EH (cell line): Measurements from ENCODE around the gene CAVIN2.
"Not testable (repeated sequence)": the region's sequence is repeated elsewhere in the genome, so short reads cannot be mapped to it uniquely, and the experiment has no call there.

Experiments used
- DNase-seq: peaks from one replicate; pipeline ENCODE4 v3.0.0-alpha.2; 2015; ENCODE audit warnings: low read depth

CAVIN2 gene

DNA sequence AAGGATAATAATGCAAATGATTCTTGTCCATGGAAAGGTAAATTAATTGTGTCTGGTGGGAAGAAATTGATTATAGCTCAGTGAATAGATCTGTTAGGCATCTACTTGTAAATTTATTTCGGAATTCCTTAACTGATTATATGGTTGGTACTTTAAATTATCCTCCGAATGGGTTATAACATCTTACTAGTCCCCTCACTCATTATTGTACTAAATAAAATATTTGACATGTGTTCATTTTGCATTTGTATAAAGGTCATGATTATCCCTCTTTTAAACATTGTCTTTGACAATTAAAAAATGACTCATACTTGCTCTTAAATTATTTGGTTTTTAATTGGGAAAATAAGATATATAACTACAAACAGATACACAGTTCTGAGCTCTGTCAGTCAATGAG lies 47.4 kb downstream of the CAVIN2 start:
- DNase-seq, result no peak

DNA sequence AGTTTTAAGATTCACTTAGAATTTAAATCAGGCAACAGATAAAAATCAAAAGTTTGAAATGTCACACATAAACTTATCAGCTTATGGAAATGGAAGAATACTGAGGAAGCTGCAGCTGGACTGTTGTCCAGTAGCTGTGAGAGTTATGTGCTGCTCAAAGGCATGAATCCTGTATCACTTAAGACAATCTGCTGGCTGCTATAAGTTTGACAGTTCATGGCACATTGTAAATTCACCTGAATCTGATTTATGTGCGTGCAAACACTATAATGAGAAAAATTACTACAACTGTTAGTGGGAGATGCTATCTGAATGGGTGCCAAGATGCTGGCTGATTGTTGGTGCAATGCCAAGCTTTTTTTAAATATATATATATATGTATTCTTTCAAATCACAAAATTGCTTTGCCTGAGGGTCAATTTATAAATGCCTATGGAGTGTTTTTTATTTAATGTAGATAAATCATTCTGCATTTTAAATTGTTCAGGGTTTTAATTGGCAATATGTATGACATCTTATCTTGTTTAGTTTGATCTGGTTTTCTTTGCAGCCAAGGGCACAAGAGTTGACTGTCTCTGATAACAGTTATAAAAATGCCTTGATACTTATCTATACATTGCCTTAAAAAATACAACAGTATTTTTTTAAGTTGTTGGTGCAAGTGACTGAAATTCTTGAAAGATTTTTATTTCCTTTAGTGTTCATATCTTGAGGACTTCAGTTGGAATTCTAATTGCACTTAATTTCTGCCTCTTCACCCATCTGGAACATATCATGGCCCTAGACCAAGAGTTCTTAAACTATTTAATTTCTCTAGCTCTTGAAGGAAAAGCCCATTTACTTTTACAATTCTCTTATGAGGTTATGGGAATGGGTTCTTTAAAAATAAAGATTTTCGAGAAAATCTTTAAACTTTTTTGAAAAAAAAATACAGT lies 48.7 kb downstream of the CAVIN2 start:
- DNase-seq, result no peak

DNA sequence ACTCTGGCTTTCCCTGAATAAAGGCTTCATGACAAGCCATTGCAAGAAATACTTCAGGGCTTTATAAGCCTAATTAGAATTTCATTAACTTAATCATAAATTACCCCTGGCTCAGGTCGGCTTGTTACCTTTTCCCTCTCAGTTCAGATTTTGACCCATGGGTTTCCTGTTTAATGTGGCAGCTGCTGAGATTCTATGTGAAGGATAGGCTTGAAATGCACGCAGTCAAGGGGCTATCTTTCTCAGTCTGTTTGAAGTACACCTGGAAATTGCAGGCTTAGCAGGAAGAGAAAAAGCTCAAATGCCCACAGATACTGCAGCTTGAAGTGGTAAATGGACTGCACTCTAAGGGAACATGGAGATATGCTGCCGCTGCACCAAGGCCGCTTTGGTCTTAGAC lies 49.4 kb downstream of the CAVIN2 start:
- DNase-seq, result no peak

DNA sequence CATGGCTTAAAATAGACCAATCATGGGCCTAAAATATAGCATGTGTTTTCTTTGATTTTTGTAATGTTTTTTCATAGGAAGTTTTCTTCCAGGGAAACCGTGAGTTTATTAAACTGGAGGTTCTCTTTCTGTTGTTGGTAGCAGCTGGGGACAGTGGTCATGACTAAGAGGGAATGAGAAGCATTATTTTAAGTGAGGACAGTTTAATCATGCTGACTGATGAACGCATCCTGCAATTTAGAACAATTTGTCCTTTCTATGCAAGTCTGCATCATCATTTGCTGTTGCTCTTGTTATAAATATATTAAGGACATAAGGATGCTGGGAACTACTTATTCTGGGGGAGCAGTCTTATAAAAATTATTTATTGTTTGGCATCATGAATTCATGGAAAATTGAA lies 51.2 kb downstream of the CAVIN2 start:
- no peak for DNase-seq

DNA sequence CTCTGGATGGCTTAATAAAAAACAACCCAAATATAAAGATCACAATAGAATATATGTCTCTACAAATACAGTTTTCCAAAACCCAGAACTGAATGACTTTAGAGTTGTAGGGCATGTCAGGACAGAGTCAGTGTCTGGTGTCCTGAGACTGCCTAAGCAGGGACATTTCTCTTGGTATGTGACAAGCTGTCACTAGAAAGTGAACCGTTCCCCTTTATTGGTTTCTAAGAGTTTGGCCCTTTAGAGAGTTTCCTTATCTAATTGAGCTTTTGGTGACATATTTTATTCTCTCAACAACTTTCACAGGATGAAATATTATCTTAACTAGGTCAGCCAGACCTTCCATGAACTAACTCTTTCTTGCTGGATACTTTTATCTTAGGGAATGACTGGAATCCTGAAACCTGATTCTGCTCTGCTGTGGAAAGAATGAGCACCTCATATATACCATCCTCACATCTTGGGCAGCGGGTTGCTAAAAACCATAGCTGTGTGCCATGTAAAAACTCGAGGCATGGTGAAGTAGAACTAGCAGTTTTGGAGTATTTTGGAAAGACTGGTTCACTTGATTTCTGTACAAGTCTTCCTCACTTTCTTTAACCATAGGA lies 54.8 kb downstream of the CAVIN2 start:
- DNase-seq, result no peak

DNA sequence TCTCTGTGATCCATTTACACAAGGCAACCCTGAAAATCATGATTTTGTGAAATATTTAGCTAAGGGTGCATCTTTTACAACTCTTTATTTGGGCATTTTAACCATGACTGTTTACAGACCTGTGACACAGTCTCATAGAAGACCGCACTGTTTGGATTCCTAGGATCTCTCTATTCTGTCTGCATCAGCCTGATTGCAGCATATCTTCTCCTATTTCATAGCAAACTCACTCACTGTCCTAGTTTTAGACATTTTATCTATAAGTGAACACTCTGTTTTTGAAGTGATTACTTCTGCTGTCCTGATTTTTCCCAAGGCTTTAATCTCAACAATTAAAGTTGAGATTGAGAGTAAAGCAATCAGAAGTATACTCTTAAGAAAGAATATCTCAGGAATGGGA lies 56.2 kb downstream of the CAVIN2 start:
- no peak for DNase-seq

DNA sequence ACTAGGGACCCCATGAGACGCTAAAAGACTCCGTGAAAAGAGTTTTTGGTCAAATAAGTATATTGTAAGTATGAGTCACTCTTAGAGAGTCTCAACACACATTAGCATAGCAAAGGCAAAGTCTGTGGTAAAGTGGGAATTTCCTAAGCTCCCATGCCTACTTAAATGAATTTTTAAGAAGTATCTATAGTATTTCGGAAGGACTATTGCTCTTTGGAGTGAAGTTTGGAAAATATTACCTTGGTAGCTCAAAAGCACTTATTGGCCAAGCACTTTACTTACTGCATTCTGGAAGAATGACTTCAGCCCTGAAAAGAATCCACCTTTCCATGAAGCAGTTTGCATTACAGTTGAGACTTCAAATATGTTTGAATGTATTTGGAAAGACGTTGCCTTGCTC lies 57.1 kb downstream of the CAVIN2 start:
- DNase-seq, result no peak

DNA sequence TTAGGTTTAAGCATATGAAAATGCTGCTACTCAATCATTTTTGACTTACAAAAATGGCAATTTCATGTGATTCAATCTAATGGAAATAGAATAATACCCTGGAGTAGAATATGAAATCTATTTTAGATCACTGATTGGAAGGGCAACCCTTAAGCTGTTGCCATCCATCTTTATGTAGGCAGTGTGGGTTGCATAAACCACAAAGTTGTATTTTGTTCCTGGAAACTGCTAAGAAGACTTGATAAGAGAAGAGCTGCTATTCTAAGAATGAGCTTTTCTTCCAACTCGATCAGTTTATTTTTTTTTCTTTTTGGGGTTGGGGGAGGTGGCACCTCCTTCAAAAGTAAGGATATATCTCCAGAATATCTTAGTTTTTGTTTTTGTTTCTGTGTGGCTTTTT lies 60.2 kb downstream of the CAVIN2 start:
- DNase-seq, result no peak

DNA sequence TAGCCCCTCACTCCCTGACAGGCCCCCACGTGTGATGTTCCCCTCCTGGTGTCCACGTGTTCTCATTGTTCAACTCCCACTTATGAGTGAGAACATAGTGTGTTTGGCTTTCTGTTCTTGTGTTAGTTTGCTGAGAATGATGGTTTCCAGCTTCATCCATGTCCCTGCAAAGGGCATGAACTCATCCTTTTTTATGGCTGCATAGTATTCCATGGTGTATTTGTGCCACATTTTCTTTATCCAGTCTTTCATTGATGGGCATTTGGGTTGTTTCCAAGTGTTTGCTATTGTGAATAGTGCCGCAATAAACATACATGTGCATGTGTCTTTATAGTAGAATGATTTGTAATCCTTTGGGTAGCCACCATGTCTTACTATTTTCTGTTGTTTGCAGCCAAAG lies 61.2 kb downstream of the CAVIN2 start:
- not testable (repeated sequence) for DNase-seq
